HG02642 (cell line): ENCODE results near the gene SIGLEC11.
"Not testable (repeated sequence)": the region's sequence is repeated elsewhere in the genome, so short reads cannot be mapped to it uniquely, and the experiment has no call there.

Source experiments
- ATAC-seq: cut with Tn5 transposase; IDR thresholded peaks from one replicate; pipeline ENCODE4 v1.9.1; 2021; ENCODE audit warnings: mild to moderate bottlenecking; ENCODE audit not compliant: unreplicated experiment, poor library complexity

SIGLEC11 gene

GRCh38 chr19:49960980-49961379 is at the start of gene SIGLEC11:
Gene SIGLEC11 (minus strand): TSS chr19:49961172. CDS start chr19:49961081, 91 bp downstream.
- not testable (repeated sequence) for ATAC-seq

- ATAC-seq, result no peak
Measured at GRCh38 chr19:50008532-50008931, 47.6 kb upstream of the SIGLEC11 start.

- ATAC-seq, result no peak
Measured at GRCh38 chr19:50007947-50008346, 47.0 kb upstream of the SIGLEC11 start.

- ATAC-seq, result no peak
Measured at GRCh38 chr19:50007170-50007569, 46.2 kb upstream of the SIGLEC11 start.

- no peak for ATAC-seq
Measured at GRCh38 chr19:50005428-50005827, 44.5 kb upstream of the SIGLEC11 start.

- ATAC-seq, result no peak
Measured at GRCh38 chr19:50003810-50004419, 42.9 kb upstream of the SIGLEC11 start.

GRCh38 chr19:50003254-50003788 is 42.3 kb upstream of the SIGLEC11 start:
- ATAC-seq, result no peak

GRCh38 chr19:50002386-50002960 is 41.5 kb upstream of the SIGLEC11 start:
- ATAC-seq, result no peak

GRCh38 chr19:50001775-50002174 is 40.8 kb upstream of the SIGLEC11 start:
- ATAC-seq, result no peak

- no peak for ATAC-seq
Measured at GRCh38 chr19:50000841-50001557, 40.0 kb upstream of the SIGLEC11 start.

- no peak for ATAC-seq
Measured at GRCh38 chr19:50000038-50000840, 39.3 kb upstream of the SIGLEC11 start.

- no peak for ATAC-seq
Measured at GRCh38 chr19:49999371-50000010, 38.5 kb upstream of the SIGLEC11 start.

GRCh38 chr19:49997709-49998108 is 36.7 kb upstream of the SIGLEC11 start:
- no peak for ATAC-seq

- no peak for ATAC-seq
Measured at GRCh38 chr19:49988433-49988832, 27.5 kb upstream of the SIGLEC11 start.

- ATAC-seq, result no peak
Measured at GRCh38 chr19:49988007-49988406, 27.0 kb upstream of the SIGLEC11 start.

GRCh38 chr19:49987159-49987698 is 26.3 kb upstream of the SIGLEC11 start:
- ATAC-seq, result no peak

- ATAC-seq, result no peak
Measured at GRCh38 chr19:49986354-49986753, 25.4 kb upstream of the SIGLEC11 start.

GRCh38 chr19:49985871-49986270 is 24.9 kb upstream of the SIGLEC11 start:
- ATAC-seq, result no peak

GRCh38 chr19:49984491-49984890 is 23.5 kb upstream of the SIGLEC11 start:
- ATAC-seq, result no peak
